Measurements from ENCODE around the gene NUDT4.
"Not testable (repeated sequence)": the region's sequence is repeated elsewhere in the genome, so short reads cannot be mapped to it uniquely, and the experiment has no call there.

NUDT4 gene

DNA sequence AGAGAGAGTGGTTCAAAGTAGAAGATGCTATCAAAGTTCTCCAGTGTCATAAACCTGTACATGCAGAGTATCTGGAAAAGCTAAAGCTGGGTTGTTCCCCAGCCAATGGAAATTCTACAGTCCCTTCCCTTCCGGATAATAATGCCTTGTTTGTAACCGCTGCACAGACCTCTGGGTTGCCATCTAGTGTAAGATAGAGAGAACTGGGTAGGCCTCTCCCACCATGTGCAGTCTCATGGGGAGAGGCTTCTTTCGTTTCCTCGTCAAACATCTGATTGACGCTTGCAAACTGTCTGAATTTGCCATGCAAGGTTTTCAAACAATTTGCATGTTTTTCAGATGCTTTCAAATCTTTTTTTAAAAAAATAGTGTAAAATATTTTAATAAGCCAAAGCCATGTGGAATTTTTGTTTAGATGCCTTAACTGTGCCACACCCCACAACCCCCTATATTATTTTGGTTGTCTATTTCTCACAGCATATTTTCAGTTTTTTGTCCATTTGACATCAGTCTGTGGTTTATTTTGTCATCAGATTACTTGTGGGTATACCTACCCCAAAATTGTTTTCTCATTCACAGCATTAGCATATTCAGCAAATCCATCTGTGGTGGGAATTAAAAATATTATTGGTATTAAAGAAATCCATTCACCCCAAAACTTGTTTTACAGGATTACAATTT lies 21.6 kb downstream of the NUDT4 start:
- not testable (repeated sequence) for DNase-seq (ENCODE audit: low read depth, low spot score)

DNA sequence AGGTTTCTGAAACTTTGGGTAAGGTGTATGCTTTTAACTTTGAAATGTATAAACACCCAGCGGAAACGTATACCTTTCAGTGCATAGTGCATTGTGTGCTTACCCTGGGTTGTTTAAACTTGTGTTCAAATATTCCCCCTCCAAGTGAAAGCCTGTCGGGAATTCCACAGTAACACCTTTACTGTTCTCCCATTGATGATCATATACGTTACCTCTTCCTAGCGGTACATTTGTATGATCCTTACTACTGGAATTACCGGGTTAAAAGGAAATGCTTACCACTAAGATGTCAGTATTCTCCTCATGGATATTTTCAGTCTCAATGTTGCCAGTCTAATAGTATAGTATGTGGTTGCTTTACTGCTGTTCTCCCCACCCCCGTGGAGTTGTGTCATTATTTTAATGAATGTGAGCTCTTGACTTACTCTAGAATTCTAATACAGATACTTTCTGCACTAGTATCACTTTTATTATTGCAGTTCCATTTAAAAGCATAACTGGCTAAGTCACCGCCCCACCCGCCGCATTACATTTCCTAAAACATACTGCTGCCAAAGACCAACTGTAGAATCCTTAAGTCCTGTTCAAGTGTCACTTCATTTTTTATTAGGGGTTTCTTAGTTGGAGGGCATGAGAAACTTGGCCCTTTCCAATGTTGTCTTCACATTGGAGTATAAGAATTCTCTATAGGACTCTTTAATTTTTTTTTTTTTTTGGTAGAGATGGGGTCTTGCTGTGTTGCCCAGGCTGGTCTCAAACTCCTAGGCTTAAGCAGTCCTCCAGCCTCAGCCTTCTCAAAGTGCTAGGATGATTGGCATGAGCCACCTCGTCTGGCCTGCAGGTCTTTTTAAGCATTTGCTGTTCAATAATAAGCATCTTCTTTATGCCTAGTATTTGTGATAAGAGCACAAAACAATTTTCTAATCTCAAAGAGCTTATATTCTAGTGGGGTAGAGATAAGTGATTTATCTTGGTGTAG lies 24.9 kb downstream of the NUDT4 start:
- DNase-seq (ENCODE audit: low read depth, low spot score): no peak

DNA sequence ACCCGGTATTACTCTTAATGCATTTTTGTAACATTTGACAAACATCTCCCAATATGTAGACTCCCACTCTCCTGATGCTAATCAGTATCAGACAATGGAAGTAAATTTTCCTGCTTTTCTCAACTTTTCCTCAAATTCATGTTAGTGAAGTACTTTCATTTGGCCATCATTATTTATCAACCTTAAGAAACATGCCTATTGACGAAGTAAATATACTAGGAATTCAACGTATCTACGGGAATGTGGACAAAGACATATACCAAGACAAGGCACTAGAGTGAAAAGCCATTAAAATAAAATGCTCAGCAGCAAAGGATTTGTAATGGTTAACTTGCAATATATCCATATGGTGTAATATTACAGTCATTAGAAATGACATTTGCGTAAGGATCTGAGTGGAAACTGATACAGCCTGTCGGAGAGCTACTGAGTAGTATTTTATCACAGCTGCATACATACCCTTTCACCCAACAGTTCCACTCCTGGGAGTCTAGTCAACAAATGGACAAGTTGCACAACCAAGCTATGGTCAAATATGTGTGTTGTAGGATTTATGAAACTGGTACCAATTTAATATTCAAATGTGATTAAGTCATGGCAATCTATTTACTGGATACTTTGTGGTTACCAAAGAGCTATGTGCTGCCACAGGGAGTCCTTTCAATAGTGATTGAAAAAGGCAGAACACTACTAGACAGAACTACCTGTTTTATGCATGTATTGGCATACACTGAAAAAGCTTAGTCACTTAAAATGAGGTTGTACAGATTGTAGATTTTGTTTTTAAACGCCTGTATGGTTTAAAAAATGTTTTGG lies 26.5 kb downstream of the NUDT4 start:
- no peak for DNase-seq (ENCODE audit: low read depth, low spot score)

DNA sequence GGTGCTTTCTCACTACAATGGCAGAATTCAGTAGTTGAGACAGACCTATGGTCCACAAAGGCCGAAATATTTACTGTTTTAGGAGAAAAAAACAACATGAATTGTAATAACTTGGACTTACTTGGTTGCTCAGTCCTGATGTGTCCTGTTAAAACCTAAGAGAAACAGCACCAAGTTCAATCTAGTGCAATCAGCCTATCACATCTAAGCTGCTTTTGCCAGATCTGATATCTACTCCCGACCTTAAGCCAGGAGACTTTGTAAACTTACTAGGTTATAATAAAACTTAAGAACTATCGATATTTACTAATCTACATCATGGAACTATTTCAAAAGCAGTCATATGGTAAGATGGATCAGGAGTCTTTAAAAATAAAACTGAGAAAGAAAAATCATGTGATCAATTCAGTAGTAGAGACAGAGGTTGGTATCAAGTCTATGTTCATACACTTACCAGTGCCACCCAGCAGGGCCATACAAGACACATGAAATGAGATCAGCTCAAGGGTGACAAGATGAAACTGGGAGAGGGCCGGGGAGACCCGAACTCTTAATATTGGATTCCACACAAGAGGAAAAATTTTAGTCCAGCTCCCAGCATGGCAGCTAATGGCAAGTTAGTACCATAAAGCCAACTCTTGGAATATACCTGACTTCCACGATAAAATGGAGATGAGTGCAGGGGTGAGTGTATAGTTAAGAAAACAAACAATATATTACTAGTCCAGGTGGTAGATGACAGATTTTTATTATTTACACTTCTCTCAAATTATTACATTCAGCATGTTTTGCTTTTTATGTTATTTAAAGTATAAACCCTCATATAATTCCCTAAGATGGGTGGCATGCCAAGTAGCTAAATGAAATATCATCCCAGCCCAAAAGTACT lies 27.5 kb downstream of the NUDT4 start:
- no peak for DNase-seq (ENCODE audit: low read depth, low spot score)

DNA sequence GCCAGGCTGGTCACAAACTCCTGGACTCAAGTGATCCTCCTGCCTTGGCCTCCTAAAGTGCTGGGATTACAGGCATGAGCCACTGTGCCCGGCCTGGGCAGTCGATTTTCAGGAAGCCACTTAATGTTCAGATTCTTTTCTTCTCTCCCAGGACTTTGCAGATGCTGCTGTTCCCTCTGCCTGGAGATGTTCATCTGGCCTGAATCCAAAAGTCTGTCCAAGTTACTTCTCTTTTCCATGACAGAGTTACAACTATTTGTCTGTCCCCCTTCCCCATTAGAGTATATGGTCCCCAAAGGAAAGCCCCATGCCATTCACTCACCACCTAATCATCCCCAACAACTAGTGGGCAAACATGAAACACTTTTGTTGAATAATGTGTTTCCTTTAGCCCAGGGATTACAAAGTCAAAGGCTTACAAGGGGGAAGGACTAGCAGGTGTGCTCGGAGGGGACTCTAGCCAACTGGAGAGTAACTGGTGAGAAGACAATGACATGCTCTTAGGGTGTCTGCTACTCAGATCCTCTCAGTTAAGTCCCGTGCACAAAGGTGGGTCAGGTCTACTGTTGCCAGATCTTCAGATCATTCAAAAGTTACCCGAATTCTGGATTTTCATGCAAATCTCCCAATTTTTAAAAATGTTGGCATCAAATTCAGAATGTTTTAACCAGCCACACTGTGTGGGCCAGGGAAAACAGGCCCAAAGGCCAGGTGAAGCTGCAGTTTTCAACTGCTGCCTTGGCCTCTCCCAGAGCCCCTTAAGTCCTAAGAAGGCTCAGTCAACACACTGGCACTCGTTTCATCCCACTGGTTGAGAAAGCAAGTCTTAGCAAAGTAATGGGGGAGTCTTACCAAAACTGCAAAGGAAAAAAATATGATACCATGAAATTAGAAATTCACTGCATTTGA lies 29.6 kb downstream of the NUDT4 start:
- no peak for DNase-seq (ENCODE audit: low read depth, low spot score)

DNA sequence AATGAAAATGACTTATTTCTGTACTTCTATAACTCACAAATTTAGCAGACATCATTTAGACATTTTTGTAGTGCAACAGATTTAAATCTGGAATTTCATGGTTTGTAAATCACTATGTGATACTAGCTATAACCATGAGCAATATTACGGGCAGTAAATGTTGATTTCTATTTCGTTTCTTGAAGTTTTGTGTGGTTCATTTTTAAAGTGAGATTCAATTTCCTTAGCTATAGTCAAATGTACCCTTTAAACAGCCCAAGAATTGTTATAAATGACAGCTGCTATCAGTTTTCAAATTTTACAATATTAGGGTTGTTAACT lies 30.2 kb downstream of the NUDT4 start:
- no peak for DNase-seq (ENCODE audit: low read depth, low spot score)

DNA sequence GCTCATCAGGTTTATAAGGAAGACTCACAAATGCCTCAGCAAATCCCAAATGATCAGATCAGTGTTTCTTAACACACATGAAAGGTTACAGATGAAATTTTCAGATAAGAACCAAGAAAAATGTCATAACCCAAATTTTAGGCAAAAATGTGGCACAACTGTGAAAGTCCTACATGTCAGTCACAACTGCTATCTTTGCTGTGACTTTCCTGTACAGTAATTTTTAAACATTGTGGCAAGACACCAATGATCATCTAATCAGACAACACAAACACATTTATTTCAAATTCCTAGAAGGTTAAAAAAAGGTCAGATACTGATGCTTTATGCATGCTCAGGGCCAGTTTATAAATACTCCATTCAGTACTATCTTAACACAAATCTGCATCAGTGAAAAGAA lies 31.1 kb downstream of the NUDT4 start:
- DNase-seq (ENCODE audit: low read depth, low spot score): no peak

DNA sequence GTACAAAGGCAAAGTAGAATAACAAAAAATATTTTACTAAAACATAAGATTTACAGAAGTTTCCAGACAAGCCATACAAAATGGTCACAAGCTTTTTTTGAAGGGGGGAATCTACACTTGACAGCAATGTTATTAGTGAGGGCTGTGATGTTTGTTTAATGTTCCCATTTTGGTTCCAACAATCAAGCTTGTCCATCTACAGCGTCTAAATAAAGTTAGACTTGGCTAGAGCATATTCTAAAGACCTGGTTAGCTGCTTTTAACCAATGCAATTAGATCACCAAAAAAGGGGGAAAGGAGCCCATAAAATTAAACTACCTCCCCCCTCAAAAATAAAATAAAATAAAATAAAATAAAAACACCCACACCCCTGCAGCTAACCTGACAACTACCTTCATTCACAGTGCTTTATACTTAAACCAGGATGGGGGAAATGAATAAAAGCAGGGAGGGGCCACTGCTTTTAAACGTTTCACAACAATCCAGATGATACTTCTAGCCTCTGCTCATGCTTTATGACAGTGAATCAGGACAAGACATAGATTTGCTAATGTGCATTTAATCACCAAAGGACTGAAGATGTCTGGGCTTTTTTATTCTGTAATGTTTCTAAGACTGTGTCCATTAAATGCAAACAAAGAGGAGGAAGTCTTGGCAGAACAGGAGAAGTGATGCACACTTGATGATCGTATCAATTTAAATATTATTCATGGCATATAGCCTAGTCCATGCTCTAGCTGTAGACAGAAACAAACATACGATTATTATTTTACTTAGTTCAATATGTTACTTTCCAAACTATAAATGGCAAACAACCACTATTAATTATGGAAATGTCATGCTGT lies 31.8 kb downstream of the NUDT4 start:
- not testable (repeated sequence) for DNase-seq (ENCODE audit: low read depth, low spot score)

DNA sequence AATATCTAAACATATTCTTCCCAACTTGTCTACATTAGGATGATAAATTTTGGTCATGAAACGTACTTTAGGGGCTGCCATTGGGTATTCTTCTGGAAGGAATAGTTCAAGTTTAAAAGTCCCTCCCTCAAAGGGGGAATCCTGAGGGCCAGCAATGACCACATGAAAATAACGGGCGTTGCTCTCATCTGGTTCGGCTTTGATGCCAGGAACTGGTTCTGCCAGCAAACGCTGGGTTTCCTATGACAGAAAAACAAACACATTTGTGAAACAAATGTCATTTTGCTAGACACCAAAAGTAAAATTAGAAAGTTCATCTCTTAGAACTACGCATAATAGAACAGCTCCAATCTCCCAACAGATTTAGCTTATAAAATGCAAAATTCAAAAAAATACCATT lies 33.3 kb downstream of the NUDT4 start:
- DNase-seq (ENCODE audit: low read depth, low spot score): not testable (repeated sequence)

DNA sequence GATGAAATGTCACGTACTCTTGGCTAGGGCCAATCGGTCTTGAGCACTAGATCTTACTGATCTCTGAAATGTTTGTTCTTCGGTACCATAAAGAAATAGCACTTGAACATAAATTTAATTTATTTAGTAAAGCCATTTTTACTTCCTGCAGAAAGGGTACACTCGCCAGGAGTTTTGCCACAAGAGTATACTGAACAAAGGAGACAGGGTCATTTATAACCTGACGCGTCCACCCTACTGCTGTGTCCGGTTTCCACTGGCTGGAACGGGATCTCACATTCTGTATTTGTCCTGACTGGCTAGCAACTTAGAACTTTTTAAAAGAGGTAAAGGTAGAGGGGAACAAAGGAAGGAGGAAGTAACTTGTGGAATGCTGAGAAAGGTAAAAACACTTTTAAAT lies 34.7 kb downstream of the NUDT4 start:
- not testable (repeated sequence) for DNase-seq (ENCODE audit: low read depth, low spot score)

DNA sequence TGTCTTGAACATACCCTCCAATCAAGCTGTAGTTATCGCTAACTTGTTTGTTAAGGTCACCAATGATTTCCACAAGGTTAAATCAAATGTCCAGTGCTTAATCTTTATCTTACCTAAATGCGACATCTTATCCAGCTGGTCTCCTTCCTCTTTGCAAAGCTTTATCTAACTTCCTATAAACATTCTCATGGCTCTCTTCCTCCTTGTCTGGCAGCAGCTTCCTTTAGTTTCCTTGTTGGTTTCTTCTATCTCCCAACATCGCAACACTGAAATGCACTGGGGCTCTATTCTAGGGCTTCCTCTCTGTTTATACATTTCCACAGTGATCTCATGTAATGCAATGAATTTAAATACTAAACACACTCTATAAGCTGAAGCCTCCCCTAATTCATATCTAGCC lies 35.3 kb downstream of the NUDT4 start:
- DNase-seq (ENCODE audit: low read depth, low spot score): no peak

DNA sequence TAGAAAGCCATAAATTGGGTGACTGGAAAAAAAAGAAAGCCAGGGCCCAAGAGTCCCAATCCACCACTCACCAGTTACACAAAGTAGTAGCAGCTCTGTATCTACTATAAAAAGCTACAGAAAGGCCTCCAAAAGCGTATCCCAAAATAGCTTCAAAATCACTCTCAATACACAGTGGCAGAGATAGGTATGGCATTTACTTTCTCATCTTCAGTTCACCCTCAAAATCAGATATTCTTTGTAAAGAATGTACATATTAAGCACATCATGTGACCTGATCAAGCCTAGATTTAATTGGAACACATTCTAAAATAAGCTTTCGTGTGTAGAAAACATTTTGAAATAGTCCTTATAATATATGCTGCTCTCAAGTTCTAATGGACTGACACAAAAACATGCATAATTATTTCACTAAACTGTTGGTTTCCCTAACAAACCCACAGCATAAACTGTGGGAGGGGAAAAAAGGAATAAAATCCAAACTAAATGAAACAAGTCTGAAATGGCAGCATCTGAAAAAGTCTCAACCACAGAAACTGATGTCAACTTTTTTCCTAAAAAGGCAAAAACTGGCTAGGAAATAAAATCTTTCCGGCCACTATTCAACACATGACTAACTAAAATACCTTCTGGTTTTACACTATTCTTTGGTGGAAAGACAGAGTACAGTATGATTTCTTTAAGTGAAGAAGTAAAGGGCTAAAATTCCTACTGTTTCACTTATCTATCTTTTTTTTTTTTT lies 38.2 kb downstream of the NUDT4 start:
- no peak for DNase-seq (ENCODE audit: low read depth, low spot score)

DNA sequence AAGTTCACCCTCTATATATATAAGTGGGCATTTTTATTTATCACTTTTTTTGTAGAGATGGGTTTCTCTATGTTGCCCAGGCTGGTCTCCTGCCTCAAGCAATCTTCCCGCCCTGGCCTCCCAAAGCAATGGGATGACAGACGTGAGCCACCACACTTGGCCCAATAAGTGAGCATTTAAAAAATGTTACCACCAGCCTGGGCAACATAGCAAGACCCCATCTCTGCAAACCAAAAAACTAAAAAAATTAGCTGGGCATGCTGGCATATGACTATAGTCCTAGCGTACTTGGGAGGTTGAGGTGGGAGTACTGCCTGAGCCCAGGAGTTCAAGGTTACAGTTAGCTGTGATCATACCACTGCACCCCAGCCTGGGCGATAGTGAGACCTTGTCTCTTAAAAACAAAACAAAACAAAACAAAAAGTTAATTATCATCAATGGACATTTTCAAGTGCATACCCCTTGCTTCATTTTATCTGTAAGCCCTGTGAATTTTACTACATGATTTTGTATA lies 40.3 kb downstream of the NUDT4 start:
- DNase-seq (ENCODE audit: low read depth, low spot score): no peak

DNA sequence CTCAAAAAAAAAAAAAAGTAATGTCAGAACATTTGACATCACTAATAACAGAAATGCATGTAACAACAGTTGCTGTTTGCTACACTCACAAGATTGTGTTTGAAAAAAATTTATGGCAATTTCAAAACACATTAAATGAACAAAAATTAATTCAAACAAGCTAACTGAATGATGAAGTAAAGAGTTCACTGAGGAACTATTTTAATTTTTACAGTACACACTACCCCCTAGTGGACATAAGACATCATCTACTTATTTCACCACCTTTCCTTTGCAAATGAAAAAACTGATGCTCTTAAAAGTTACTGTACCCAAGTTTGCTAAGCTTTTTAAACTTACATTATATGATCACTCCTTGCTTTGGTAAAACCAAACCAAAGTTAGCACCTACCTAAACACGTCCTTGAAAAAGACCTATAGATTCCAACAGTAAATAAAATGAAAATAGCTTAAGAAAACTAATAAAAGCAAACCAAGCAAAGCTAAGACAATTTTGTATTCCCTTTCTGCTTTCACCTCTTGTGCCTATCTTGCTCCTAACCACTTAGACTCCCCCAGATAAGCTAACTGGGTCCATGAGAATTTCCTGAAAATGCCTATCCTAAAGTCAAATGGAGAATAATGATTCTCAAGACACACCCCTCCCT lies 41.8 kb downstream of the NUDT4 start:
- DNase-seq (ENCODE audit: low read depth, low spot score): no peak

DNA sequence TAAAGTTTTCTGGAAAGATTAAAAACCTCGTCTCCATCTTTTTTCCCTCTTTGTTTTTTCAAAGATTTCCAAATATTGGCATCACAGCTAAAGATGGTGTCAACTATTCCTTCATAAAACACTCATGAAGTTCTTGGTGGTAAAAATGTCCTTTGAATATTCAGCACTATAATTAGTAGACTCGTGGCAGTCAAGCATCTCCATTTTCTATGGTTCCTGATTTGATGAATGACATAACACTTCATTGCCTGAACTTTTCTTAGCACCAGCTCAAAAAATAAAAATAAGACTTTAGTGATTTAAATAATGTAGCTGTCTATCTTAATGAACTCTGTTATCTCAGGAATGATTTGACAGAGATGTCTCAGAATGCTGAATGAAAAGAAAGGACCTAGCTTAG lies 44.3 kb downstream of the NUDT4 start:
- DNase-seq (ENCODE audit: low read depth, low spot score): no peak

DNA sequence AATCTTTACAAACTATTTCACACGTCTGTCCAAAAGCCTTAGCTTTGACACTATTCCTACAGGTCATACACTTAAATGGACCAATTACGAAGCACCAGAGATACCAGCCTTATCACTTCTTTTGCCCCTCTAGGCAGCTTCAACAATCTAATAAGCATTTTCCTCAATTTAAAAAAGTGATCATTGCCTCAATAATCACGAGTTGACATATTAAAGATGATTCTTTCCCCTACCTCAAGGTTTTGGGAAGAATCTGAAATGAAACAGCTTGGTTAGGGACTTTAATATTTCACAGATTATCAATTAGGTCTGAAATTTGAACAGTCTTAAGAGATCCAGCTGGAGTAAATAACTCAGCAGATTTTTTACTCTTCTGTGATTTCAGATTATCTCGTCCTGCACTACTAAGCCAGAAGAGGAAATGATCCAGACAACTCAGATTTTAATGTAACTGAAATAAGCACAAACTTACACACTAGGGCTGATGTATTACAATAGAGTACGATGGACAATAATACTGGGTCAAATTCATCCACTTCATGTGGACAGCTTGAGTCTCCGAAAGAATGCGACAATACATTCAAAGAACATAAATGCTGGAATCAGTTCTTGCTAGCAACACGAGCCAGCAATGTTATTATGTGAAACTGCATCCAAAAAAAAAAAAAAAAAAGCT lies 48.1 kb downstream of the NUDT4 start:
- DNase-seq (ENCODE audit: low read depth, low spot score): no peak

DNA sequence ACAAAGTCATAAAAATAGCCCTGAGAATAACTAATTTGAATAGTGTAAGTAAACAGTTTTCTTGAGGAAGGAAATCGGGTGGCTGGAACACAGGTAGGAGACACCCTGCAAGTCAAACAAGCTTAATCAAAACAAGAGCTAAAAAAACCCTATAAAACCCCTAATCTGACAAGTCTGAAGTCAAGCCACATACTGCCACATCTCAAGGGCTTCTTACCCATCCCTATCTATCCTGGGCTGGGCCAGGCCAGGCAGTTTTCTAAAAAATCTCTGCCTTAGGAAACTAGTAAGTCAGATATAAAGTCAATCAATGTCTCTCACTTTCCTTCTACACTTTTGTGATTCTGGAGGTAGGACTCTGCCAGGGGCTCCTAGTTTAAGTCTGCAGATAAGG lies 48.7 kb downstream of the NUDT4 start:
- no peak for DNase-seq (ENCODE audit: low read depth, low spot score)
